Measurements from ENCODE around the gene NPM1.

GRCh38 chr5:171412186-171412585 is 24.5 kb downstream of the NPM1 start:
- TF ChIP-seq CTCF (IDR thresholded peaks at IDR 0.05) (no peak), POLR2A (IDR thresholded peaks at IDR 0.05) (no peak)

All from uterus (tissue), 2 donors.